Stimulated activated CD8-positive, alpha-beta memory T cell treated with anti-CD3 and anti-CD28 coated beads, Interleukin-4, amount 100 ng/mL, for 24 hours (primary cell): ENCODE results near the gene NPEPL1.
"Not testable (repeated sequence)": the region's sequence is repeated elsewhere in the genome, so short reads cannot be mapped to it uniquely, and the experiment has no call there.

Experiments
- DNase-seq: peaks from one replicate; pipeline ENCODE4 v3.0.0-alpha.2; 2020; ENCODE audit warnings: low read depth

Gene NPEPL1

DNA sequence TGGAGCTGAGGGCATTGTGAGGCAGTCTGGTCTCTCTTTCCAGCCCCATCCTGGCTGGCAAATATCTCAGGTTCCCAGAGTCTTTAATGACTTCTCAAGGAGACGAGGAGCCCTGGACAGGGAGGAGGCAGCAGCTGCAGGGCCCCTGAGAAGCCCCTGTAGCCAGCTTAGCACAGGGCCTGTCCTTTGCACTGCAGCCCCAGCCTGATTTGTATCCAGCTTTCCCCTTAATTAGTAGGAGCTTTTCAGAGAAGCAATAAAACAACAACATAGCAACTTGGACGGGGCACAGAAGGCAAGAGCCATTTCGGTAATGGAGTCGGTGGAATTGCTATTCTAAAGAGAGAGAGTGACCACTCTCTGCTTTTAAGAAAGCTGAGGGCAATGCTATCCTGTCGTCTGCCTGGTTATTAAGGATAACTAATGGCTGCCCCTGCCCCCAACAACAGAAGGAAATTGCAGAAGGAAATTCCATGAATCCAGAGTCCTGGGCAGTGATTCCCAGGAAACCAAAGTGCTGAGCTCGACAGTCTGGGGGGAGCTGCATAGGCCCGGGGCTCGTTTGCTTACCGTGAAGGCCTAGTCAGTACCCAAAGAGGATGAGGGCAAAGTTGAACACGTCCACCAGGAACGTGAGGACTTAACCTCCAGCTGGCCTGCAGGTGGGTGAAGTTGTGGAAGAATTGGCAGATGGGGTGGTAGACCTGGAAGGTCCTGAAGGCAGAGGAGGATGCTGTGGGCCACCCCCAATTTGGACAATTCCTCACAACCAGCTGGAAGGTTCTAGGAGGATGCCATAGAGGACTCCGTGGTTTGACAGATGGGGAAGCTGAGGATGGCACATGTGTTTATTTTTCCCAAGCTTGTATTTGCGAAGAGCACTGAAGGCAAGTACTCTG is 50.3 kb downstream of the NPEPL1 start:
- no peak for DNase-seq

DNA sequence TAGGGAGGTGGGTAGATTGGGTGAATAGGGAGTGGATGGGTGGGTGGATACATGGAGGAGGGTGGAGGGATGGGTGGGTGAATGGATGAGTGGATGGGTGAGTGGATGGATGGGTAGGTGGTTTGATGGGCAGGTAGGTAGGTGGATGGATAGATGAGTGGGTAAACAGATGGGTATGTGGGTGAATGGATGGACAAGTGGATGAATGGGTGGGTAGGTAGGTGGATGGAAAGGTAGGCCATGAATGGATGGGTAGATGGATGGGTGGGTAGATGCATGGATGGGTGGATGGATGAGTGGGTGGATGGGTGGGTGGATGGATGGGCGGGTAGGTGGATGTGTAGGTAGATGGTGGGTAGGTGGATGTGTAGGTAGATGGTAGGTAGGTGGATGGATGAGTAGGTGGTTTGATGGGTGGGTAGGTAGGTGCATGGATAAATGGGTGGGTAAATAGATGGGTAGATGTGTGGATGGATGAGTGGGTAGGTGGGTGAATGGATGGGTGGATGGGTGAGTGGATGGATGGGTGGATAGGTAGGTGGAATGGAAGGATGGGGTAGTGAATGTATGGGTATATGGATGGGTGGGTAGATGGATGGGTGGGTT is 51.4 kb downstream of the NPEPL1 start:
- no peak for DNase-seq

DNA sequence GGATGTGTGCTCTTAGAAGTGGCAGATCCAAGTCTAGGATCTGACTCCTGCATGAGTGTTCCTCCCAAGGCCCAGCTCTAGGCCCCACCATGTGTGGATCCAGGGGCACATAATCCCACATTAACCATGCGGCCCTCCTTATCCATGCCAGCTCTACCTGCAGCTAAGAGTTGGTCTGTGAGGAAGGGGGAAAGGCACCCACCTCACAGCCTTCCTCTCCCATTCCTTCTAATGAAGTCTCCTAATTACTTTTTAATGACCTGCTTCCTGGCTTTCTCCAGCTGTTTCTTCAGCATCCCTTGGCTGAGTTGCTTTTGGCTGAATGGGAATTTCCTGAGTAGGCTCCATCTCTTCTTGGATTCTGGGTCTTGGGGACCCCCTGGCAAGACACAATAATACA is 52.2 kb downstream of the NPEPL1 start:
- no peak for DNase-seq

GRCh38 chr20:58745391-58745790 is 52.8 kb downstream of the NPEPL1 start:
- no peak for DNase-seq

DNA sequence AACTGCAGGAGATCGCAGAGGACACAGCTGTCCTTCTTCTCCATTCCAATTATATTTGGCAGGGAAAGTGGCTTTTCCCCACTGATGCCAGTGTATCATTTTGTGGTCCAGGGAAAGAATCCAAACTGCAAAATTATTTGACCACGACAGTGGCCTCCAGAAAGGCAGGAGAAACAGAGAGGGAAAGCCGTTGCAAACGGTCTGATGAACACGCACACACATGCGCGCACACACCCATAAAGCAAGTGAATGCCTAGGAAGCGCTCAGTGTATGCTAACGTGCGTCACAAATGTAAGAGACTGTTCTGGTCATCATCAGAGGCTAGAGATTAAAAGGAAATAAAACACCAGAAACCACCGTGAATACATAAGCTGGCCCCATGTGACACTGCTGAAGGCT is 54.0 kb downstream of the NPEPL1 start:
- no peak for DNase-seq

DNA sequence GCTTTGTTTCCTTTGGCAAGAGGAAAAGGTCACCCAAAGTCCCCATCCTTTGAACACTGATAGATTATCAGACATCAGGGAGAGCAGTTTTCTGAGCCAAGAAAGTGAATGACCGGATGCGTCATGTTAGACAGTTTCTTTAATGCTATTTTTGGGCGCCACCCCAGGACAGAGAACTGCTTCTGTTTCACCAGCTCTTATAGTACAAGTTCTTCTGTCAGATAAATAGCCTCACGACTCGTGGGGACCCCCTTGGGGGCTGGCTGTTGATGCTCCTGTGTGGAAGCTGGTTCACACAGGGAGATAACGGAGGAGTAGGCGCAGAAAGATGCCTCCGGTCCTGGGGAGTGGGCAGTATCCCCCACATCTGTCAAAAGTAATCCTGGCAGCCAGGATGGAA is 54.6 kb downstream of the NPEPL1 start:
- no peak for DNase-seq

DNA sequence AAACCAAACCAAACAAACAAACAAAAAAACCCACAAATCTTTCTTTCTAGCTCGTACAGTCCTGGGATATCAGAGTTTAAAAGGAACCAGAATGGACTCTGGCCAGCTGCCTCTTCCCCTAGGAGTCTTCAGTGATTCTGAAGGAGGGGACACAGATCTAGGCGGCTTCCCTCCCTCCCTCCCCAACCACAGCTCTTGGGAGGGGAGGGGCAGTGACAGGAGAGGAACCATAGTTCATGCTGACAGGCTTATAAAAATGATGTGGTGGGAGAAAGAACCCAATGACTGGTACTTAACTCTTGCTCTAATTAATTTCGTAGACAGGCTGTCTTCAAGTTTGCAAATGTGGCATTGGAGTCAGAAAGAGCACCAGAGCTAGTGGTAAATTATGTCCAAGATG is 56.0 kb downstream of the NPEPL1 start:
- no peak for DNase-seq

- DNase-seq: no peak
These were observed 56.6 kb downstream of the NPEPL1 start for GRCh38 chr20:58749098-58749769.

DNA sequence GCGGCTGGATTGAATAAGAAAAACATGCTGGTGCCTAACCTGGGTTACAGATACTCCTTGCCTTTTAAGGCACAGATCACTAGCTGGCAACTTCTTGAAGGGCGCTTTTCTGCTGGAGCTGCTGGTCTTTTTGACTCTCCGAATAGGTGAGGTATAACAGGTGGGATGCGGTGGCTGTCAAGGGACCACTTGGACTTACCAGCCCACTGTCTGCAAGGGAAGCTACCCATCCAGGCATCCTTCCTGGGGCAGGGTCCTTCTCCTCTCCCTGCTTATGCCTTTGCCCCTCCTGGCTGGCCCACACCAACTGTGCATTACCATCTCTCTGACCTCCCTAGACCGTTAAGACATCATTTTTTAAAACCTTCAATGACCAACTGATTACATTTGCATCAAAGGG is 57.4 kb downstream of the NPEPL1 start:
- no peak for DNase-seq

DNA sequence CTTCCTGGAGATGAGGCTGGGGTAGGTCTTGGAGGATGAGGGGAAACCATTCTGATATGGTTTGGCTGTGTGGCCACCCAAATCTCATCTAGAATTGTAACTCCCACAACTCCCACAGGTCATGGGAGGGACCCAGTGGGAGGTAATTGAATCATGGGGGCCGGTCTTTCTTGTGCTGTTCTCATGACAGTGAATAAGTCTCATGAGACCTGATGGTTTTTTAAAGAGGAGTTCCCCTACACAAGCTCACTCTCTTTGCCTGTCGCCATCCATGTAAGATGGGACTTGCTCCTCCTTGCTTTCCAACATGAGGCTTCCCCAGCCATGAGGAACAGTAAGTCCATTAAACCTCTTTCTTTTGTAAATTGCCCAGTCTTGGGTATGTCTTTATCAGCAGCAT is 58.1 kb downstream of the NPEPL1 start:
- not testable (repeated sequence) for DNase-seq

DNA sequence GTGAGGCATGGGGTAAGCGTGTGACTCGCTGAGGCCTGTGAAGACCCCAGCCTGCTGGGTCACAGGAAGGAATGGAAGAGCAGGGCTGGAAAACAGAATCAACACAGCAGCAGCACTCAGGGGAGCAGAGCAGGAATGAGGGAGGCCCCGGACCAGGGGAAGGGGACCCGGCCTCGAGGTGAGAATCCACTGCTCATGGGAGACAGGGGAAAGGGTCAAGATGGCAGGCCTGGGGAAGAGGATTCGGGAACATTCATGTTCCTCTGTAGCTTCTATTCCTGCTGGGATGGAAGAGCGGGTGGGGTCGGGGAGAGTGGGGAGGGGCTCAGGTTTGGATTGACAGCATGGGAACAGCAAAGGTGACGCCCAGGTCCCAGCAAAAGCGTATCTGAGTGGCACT is 59.4 kb downstream of the NPEPL1 start:
- DNase-seq: no peak

DNA sequence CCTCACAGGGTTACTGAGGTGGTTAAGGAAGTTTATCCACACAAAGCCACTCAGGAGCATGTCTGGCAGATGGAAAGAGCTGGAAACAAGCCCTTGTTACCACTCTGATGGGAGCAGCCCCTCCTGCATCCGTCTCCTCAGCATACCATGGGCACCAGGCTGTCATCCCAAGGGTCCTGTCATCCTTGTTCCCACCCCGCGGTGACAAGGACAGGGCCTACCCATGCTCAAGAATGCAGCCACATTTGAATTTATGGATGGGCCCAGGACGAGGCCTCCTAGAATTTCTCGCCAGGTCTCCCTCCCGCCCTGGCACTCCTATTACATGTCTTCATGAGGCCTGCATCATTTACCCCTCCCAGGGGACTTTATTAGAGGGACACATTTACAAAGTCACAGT is 60.0 kb downstream of the NPEPL1 start:
- no peak for DNase-seq

GRCh38 chr20:58753267-58753921 is 60.8 kb downstream of the NPEPL1 start:
- DNase-seq: no peak

DNA sequence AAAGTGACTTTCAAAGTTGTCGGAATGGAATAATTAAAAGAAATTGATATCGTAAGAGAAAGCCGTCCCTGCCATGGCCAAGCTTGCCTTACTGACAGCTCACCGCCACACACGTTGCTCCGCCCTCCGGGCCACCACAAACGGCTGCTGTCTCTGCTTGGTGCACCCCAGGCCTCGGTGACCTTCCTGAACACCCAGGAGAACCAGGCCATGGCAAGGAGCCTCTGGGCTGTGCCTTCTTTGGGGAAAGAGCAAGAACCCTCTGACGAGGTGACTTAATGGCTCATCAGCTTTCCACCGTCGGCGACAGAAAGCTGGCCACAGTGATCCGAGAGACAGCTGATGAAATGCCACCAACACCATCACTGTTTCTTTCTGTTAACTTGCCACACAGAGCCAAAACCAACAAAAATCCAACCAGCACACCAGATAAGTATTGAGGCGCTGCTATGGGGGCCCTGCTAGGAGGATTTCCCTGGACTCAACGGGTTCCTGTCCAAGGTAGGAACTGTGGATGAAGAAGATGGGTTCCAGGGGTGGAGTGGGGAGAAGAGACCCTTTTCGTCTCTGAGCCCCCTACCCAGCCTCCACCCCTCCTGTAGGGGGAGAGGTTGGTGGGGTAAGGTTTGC is 61.4 kb downstream of the NPEPL1 start:
- DNase-seq: no peak

GRCh38 chr20:58754584-58754983 is 62.0 kb downstream of the NPEPL1 start:
- no peak for DNase-seq

DNA sequence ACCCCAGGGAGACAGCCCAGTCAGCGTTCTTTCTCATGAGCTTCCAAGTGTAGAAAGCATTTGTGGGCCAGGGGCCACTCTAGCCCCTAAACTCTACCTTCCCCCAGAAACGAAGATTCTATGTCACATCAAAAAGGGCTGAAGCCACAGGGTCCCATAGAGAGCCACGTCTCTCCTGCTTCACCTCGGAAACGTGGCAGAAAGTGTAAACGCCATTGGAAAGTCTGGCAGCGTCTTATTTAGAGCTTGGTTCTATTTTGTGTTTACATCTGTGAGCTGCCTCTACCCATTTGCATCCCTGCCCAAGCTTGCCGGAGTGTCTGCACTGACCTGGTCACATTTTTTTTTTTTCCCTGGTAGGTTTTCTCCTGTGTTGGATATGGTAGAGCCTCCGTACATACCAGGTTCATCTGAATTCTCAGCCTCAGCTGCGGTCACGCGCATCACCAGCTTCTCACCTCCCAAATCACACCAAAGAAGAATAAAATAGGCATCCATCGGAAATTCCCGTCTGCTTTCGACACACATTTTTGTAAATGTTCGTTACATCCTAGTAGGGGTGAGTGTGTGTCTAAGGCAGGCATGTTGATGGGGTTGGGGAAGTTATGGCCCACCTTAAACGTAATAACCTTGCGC is 62.6 kb downstream of the NPEPL1 start:
- DNase-seq: no peak

- no peak for DNase-seq
These were observed 63.3 kb downstream of the NPEPL1 start for GRCh38 chr20:58755766-58756449.

GRCh38 chr20:58756450-58756775 is 63.8 kb downstream of the NPEPL1 start:
- DNase-seq: no peak

DNA sequence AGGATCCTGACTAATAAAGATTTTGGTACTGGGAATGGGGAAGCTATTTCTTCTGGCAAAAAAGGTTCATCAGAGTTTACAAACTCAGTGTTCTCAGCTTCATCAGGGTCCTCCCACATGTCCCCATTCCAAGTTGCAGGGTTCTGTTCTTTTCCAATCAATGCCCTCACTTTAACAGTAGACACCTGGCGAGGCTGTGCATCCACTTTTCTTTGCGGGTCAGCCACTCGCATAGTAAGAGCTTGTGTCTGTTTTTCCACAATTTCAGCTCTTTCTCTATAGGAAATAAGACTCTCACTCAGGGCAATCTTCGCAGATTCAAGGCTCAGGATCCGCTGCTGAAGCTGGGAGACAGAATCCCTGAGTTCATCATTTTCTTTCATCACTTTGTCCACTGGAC is 65.0 kb downstream of the NPEPL1 start:
- not testable (repeated sequence) for DNase-seq

GRCh38 chr20:58759947-58760346 is 67.3 kb downstream of the NPEPL1 start:
- DNase-seq: no peak

GRCh38 chr20:58760856-58761255 is 68.3 kb downstream of the NPEPL1 start:
- no peak for DNase-seq
